Stimulated activated CD8-positive, alpha-beta memory T cell treated with anti-CD3 and anti-CD28 coated beads, Interleukin-12 subunit alpha, Interleukin-12 subunit beta, amount 100 ng/mL, for 24 hours (primary cell): ENCODE results near the gene BRIP1.
"Not testable (repeated sequence)": the region's sequence is repeated elsewhere in the genome, so short reads cannot be mapped to it uniquely, and the experiment has no call there.

Source experiments
- DNase-seq: peaks from one replicate; pipeline ENCODE4 v3.0.0-alpha.2; 2020; ENCODE audit errors: extremely low read depth

The BRIP1 gene

DNA sequence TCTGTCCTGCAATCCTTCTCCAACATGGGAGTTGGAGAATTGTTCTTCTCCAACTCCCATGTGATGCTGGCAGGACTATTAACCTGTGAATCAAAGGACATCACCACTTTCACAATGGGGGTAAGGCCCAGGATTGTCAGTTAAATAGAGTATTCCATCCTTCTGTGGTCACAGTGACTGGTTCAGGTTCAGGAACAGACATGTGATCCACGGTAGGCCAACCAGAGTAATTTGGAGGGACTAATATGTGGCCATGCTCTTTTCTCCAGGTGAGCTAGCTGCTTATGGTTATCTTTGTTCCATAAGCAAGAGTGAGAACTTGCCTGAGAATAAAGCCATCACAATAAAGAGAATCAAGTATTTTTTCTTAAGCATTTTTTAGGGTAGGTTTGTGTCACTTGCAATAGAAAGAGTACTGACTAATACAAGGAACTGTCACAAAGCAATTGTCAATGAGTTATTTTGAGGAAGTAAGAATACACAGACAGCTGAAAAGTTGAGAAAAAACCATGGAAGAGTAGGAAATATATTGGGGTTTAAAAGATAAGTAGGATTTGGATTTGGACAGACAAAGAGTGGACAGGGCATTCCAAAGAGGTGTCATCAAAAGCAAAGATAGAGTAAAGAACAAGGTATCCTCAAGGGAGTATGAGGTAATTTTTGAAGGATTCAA, 63.4 kb downstream of the BRIP1 start:
- DNase-seq: no peak

DNA sequence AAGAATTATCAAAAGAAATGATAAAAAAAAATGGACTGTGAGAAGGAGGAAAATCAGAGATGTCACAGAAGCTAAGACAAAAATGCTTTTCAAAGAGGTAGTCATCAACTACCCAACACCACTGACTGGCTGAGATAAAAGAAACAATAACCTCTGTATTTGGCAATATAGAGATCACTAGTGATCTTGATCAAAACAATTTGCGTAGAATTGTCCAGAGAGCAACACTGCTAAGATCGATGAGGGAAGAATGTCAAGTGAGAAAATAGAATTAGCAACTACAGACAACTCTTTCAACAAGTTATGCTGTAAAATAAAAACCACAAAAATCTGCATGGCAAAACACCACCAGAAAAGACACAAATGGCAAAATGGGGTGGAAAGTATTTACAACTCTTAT, 66.0 kb downstream of the BRIP1 start:
- no peak for DNase-seq

DNA sequence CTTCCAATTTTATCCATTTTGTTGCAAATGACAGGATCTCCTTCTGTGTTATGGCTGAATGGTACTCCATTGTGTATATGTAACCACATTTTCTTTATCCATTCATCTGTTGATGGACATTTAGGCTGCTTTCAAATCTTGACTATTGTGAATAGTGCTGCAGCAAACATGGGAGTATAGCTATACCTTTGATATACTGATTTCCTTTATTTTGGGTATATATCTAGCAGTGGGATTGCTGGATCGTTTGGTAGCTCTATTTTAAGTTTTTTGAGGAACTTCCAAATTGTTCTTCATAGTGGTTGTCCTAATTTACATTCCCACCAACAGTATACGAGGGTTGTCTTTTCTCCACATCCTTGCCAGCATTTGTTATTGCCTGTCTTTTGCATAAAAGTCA, 67.8 kb downstream of the BRIP1 start:
- DNase-seq: no peak

DNA sequence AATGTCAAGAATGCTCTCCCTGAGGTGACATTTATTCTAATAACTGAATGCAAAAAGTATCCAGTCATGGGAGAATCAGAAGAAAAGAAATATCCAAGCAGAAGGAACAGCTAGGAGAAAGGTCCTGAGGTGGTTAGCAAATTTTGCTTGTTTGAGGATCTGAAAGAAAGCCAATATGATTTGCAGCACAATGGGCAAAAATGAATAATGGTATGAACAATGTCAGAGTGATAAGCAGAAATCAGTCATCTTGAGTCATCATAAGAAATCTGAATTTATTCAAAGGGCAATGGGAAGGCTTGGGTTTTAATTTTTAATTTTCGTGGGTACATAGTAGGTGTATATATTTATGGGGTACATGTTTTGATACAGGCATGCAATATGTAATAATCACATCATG, 68.5 kb downstream of the BRIP1 start:
- no peak for DNase-seq

DNA sequence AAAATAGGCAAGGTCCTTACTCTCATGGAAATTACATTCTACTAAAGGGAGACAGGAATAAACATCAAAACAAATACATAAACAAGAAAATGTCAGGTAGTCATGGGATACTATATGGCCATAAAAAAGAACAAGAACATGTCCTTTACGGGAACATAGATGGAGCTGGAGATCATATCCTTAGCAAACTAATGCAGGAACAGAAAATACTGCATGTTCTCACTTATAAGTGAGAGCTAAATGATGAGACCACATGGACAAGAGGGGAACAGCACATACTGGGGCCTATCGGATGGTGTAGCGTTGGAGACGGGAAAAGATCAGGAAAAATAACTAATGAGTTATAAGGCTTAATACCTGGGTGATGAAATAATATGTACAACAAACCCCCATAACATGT, 69.1 kb downstream of the BRIP1 start:
- DNase-seq: no peak

DNA sequence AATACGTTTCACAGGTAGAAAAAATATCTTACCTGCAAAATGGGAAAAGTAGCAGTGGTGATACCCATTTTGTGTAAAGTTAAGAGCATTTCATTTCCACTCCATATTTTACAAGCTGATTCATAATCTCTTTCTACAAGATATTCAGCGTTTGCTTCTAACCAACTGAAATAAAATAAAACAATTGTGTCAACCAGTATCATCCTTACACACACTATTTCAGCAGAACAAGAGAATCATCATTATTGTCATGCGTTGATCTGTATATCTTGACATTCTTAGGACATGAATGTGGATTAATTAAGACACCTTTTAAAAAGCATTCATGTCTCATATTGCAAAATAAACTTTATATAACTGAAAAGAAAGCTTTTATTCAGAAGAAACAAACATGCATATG, 69.8 kb downstream of the BRIP1 start:
- no peak for DNase-seq

DNA sequence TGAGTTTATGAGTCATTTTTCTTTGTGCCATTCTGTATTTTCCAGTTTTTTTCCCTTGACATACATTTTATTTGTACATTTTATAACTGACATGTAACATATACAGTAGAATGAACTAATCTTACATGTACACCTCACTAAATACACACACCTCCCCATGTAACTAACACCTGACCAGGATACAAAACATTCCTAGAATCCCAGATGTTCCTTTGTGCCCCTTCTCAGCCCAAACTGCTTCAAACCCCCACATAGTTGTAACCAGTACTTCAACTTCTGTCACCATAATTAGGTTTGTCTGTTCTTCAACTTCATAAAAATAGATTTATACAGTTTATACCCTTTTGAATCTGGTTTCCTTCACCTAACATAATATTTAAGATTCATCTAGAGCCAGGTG, 73.5 kb downstream of the BRIP1 start:
- no peak for DNase-seq

DNA sequence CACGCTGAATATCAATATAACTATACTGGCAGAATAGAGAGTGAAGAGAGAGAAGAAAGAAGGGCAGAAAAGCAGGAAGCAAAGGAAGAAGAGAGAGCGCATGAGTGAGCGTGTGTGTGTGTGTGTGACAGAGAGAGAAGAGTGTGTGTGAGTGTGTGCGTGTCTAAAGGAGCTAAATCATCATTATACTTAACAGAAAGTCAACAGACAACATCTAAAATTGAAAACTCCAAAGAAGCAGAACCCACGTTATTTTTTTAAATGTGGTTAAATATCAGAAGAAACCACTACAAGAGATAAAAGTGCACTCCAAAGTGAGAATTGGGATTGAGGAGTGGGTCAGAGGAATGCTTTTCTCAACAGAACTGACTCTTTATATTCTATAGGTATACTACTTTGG, 77.2 kb downstream of the BRIP1 start:
- no peak for DNase-seq

DNA sequence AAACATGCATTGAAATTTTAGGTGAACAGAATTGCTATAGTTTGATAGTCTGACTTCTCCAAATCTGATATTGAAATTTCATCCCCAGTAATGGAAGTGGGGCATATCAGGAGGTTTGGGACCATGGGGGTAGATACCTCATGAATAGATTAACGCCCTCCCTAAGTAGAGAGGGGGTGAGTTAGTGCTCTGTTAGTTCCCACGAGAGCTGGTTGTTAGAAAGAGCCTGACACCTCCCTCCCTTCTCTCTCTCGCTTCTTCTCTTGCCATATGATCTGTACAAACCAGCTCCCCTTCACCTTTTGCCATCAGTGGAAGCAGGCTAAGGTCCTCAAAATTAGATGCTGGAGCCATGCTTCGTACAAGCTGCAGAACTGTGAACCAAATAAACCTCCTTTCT, 78.8 kb downstream of the BRIP1 start:
- no peak for DNase-seq

DNA sequence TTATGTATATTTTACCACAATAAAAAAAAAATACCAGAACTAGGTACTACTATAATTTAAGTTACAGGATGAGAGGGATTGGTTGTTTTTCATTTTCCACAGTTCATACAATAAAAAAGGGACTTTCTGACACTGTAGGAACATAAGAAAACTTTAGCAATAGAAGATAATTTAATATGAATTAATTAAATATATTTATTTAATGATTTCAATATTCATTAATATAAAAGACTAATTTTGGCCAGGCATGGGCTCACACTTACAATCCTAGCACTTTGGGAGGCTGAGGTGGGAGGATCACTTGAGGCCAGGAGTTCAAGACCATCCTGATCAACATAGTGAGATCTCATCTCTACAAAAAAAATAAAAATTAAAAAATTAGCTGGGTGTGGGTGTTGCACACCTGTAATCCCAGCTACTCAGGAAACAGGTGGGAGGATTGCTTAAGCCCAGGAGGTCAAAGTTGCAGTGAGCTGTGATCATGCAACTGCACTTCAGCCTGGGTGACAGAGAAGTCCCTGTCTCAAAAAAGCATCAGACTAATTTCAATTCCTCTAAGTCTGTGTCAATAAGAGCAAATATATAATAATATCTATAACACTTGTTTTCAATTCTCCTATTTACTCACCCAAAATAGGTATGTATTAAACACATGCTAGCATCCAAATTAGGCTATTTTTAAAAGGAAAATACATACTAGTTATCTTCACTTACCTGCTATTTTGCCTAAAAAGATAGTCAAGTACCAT, 79.6 kb downstream of the BRIP1 start:
- no peak for DNase-seq

DNA sequence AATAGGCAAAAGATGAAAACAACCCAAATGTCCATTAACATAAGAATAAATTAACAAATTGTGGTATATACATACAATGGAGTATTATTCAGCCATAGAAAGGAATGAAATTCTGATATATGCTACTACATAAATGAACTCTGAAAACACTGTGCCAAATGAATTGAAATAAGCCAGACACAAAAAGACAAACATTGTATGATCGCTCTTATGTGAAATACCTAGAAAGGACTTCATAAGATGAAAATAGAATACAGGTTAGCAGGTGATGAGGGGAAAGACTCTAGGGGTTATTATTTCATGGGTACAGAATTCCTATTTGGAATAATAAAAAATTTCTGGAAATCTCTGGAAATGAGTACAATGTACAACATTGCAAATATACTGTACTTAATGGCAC, 80.2 kb downstream of the BRIP1 start:
- no peak for DNase-seq

DNA sequence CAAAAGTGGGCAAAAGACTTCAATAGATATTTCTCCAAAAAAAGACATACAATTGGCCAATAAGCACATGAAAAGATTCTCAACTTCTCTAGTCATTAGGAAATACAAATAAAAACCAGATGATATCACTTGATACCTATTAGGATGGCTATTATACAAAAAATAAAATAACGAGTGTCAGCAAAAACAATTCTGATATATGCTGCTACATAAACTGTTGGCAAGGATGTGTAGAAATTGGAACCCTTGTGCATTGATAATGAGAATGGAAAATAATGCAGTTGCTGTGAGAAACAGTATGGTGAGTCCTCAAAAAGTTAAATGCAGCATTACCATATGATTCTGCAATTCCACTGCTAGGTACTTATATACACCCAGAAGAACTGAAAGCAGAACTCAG, 80.6 kb downstream of the BRIP1 start:
- no peak for DNase-seq

DNA sequence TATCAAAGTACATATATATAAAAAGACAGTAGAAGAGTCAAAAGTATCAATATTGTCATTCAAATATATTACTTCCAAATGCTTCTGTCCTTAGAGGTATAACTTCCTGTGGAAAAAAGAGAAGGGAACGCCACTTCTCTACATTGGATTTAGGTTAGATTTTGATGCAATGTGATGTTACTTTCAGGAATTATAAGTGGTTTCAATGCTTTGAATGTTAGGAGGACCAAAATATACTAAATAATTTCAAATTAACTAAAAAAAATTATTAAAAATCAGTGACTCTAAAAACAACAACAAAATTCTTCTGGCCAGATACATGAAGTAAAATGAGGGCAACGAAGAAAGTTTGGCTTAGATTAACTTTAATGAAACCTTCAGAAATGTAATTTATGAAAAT, 88.0 kb downstream of the BRIP1 start:
- no peak for DNase-seq

DNA sequence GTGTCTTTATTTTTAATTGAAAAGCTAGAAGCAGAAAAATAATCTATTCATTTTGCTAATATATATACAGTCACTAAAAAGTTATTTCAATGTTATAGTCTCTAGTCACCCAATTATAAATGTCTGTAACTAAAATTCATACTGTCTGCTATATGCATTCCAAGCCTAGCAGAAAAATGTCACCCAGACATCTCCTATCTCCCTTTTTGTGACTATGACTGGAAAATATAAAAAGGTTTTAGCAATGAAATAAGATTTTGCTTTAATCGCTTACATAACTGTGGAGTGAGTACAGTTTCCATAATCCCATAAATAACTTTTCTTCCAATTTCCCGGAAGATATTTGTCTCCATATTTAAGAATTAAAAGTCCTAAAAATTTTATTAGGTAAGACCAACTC, 88.6 kb downstream of the BRIP1 start:
- DNase-seq: no peak

DNA sequence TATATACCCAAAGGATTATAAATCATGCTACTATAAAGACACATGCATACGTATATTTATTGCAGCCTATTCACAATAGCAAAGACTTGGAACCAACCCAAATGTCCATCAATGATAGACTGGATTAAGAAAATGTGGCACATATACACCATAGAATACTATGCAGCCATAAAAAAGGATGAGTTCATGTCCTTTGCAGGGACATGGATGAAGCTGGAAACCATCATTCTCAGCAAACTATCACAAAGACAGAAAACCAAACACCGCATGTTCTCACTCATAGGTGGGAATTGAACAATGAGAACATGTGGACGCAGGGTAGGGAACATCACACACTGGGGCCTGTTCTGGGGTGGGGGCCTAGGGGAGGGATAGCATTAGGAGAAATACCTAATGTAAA, 89.2 kb downstream of the BRIP1 start:
- DNase-seq: not testable (repeated sequence)

DNA sequence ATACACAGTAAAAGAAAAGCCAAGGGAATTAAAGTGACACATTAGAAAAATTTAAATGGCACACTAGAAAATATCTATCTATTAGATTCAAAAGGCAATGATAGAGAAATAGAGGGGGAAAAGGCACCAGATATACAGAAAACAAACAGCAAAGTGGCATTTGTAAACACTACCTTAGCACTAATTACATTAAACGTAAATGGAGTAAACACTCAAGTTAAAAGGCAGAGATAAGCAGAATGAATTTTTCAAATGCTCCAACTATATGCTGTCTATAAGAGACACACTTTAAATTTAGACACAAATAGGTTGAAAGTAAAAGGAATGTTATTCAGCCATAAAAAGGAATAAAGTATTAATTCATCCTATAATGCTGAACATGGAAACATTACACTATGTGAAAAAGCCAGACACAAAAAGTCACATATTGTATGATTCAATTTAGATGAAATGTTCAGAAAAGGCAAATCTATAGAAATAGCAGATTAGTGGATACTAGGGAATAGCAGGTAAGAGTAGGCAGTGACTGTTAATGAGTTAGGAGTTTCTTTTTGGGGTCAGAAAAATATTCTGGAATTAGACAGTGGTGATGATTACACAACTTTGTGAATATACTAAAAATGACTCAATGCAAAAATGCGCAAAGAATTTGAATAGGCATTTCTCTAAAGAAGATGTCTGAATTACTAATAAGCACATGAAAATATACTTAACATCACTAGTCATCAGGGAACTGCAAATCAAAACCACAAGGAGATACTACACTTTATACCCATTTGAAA, 92.4 kb downstream of the BRIP1 start:
- DNase-seq: no peak

DNA sequence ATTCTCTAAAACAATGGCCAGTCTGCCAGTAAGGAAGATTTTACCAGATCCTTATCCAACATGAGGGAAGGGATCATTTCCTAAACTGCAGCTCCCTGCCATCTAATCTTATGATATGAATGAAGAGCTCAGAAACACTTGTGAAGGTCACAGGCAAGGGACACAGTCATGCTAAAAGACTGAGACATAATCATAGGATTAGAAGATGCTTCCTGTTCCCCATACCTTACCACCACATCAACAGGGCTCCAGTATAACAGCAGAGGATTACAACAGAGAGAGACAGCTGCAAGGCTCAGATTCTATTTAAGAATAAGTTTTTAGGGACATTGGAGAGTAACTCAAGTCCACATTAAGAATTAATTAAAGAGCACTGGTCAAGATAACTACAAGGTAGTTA, 93.3 kb downstream of the BRIP1 start:
- DNase-seq: no peak

DNA sequence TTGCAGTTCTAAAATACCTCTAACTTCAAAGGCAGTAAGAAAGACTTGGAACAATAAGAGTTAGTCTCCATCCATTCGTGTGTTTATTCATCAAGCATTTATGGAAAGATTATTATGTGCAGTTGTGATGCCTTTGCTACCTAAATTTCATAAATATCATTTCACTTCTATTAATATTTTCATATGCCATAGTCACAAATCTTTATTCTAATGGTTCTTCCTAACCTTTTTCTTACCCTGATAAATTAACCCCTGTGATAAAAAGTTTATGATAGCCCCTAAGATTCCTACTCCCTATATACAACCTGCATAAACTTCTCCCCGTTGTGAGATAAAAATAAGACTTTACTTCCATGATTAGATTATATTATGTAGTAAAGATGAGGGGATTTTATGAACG, 94.9 kb downstream of the BRIP1 start:
- DNase-seq: no peak

DNA sequence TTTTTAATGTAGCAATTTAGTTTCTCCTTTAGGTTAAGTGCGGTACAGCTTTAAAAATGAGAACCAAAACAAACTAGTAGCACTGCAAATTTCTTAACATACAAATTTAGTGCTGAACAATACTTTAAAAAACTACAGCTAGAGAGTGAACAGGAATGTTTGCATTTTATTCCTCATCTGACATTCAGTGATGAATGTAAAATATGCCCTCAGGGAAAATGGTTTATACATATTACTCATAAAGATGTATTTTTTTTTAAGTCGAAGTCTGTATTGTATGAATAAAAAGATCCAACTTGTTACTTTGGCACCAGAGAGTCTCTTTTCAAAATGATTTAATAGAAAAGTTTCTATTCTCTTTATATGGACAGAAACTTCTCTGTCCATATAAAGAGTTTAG, 96.8 kb downstream of the BRIP1 start:
- DNase-seq: no peak

DNA sequence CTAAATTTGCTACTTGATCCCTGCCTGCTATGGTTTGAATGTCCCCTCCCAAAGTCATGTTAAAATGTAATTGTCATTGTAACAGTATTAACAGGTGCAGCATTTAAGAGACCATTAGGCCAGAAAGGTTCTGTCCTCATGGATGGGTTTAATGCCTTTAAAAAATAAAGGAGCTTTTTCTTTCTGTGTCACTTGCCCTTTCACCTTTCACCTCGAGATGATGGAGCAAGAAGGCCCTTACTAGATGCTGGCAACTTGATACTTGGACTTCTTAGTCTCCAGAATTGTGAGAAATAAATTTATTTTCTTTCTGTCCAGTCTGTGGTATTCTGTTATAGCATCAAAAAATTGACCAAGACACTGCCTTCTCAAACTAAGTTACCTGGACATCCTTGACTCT, 98.5 kb downstream of the BRIP1 start:
- no peak for DNase-seq

DNA sequence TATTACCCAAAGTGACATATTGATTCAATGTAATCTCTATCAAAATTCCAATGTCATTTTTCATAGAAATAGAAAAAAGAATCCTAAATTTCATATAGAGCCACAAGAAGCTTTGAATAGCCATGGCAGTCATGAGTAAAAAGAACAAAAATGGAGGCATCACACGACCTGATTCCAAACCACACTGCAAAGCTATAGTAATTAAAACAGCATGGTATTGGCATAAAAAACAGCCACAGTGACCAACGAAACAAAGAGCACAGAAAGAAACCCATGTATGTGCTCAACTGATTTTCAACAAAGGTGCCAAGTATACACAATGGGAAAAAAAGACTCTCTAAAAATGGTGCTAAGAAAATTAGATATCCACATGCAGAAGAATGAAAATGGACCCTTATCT, 101.5 kb downstream of the BRIP1 start:
- no peak for DNase-seq

DNA sequence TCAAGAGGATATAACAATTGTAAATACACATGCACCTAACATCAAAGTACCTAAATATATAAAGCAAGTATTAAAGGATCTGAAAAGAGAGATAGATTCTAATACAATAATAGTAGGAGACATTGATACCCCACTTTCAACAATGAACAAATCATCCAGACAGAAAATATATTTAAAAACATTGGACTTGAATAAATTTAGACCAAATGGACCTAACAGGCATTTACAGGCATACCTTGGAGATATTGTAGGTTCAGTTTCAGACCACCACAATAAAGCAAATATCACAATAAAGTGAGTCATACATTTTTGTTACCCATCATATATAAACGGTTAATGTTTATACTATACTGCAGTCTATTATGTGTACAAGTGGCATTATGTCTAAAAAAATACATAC, 104.0 kb downstream of the BRIP1 start:
- no peak for DNase-seq

DNA sequence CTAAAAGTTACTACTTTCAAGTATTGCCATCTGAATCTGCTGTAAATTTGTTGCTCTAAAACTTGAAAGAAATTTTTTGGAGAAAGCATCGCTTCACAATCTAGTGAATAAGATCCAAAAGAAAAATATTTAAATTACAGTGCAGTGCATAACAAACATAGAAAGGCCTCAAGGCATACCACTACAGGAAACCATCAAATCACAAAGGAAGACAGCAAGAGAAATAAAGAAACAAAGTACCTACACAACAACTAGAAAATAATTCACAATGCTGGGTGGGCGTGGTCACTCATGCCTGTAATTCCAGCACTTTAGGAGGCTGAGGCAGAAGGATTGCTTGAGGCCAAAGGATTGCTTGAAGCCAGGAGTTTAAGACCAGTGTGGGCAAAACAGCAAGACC, 104.9 kb downstream of the BRIP1 start:
- no peak for DNase-seq
